ENCODE measurements around the gene RNH1. TPM values are rescaled to one million over a fixed set of nuclear protein-coding genes. Genes with fewer than 3 reads are reported as not detected.

The RNH1 gene
- total RNA-seq, 1 experiment from 2014 or later, result 60.0 TPM

DNA sequence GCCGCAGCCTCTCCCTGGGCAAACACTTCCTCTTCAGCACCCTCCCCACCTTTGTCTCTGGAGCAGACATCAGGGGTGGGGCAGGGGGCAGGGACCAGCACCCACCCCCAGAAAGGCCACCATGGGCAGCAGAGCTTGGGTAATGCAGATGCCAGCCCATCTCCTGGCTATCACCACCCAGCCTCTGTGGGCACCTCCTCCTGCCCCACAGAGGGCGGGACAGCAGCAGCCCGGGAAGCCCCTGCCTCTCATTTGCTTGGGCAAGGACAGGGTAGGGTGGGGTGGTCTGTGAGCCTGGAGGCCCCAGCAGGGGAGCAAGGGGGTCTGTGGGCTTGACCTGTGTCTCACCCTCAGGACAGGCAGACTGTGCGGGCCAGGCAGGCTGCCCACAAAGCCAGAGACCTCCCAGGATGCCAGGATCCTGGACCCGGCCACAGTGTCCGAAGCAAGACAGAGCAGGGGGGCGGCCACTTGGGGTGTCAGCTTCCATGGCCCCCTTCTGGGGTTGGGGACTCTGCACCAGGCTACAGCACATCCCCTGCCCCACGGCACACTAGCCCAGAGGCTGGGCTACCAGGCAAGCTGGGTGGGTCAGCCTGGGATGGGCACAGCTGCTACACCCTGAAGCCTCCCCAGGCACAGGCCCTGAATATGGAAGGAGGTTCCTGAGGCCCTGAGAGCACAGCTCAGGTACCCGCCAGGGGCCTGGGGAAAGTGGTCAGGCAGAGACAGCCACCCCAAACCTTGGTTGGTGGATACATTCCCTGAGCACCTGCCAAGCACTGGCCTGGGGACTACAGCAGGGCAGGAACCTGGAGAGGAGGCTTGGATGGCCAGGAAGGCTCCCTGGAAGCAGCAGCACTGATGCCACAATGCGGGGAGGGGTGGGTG lies 4.5 kb downstream of the RNH1 start:
- H4K8ac ChIP-seq (replicated peaks; ENCODE audit: insufficient read length, low read depth, low read length), result no peak overlapping the region
- Mint-ChIP-seq H3K27me3 (ENCODE audit: low read depth) (peaks cover under 1% of the 10 kb centered on the region; the same call in 1 of the 2 replicates), H3K9me3 (peaks cover 4 to 5% of the 10 kb centered on the region in 2 experiments), H3K27ac (no peak overlapping the region; a peak in 1 of 7 replicates), H3K4me1 (peaks cover 3 to 6% of the 10 kb centered on the region in 2 experiments; a peak in 2 of 4 replicates), H3K4me3 (no peak overlapping the region), H3K36me3 (ENCODE audit: insufficient read depth in 1 of 3, low read depth in 3 of 3) (peaks cover 24 to 44% (median 35%) of the 10 kb centered on the region in 3 experiments)
- no peak overlapping the region for H2BK20ac ChIP-seq (ENCODE audit: low read depth, low read length, poor library complexity, severe bottlenecking)
- H3K79me1 ChIP-seq (ENCODE audit: insufficient read depth, low read depth, low read length, poor library complexity, severe bottlenecking), result no peaks in the 10 kb centered on the region
- H4K91ac ChIP-seq (ENCODE audit: insufficient read length, low read depth, low read length), result no peak overlapping the region
- no peak overlapping the region for H2BK120ac ChIP-seq (ENCODE audit: low read depth, low read length, poor library complexity, severe bottlenecking)
- H2AFZ ChIP-seq (ENCODE audit: low read length), result no peak overlapping the region
- H4K5ac ChIP-seq (ENCODE audit: insufficient read length, low read depth, low read length), result no peak overlapping the region
- no peak overlapping the region for H3K27ac ChIP-seq (ENCODE audit: insufficient read length, low read depth, low read length)
- peaks cover 13% of the 10 kb centered on the region for H3K23me2 ChIP-seq (ENCODE audit: insufficient read length, low read depth, low read length, poor library complexity, severe bottlenecking)
- no peak overlapping the region for H3K4me2 ChIP-seq (ENCODE audit: insufficient read depth, insufficient read length, low read length)
- no peak overlapping the region for H2BK5ac ChIP-seq (ENCODE audit: insufficient read length, low read length)
- DNase-seq, result no peak
- H2BK12ac ChIP-seq (ENCODE audit: insufficient read length, low read depth, low read length), result no peak overlapping the region
- no peaks in the 10 kb centered on the region for H3K27me3 ChIP-seq (ENCODE audit: insufficient read depth, low read length)
- no peak overlapping the region for H2AK5ac ChIP-seq (ENCODE audit: insufficient read length, low read length)
- no peaks in the 10 kb centered on the region for H4K20me1 ChIP-seq (ENCODE audit: control insufficient read depth, insufficient read depth, insufficient read length)
- no peak overlapping the region for H3K14ac ChIP-seq (ENCODE audit: insufficient read depth, low read length)
- TF ChIP-seq, protein P1, sequence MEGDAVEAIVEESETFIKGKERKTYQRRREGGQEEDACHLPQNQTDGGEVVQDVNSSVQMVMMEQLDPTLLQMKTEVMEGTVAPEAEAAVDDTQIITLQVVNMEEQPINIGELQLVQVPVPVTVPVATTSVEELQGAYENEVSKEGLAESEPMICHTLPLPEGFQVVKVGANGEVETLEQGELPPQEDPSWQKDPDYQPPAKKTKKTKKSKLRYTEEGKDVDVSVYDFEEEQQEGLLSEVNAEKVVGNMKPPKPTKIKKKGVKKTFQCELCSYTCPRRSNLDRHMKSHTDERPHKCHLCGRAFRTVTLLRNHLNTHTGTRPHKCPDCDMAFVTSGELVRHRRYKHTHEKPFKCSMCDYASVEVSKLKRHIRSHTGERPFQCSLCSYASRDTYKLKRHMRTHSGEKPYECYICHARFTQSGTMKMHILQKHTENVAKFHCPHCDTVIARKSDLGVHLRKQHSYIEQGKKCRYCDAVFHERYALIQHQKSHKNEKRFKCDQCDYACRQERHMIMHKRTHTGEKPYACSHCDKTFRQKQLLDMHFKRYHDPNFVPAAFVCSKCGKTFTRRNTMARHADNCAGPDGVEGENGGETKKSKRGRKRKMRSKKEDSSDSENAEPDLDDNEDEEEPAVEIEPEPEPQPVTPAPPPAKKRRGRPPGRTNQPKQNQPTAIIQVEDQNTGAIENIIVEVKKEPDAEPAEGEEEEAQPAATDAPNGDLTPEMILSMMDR (conservative IDR thresholded peaks at IDR 0.05), result no peak
- H3K9ac ChIP-seq (ENCODE audit: extremely low read depth, insufficient read length, low read length), result no peak overlapping the region
- H3K9me3 ChIP-seq (ENCODE audit: control insufficient read depth, low read depth, low read length), result no peaks in the 10 kb centered on the region
- H3K23ac ChIP-seq (ENCODE audit: insufficient read length, low read depth, low read length), result no peak overlapping the region
- H3K79me2 ChIP-seq (ENCODE audit: insufficient read depth, low read length), result peaks cover 2% of the 10 kb centered on the region; the same call in 1 of the 2 replicates
- no peak overlapping the region for H2BK15ac ChIP-seq (ENCODE audit: low read depth, low read length)
- no peak overlapping the region for H3T11ph ChIP-seq (ENCODE audit: low read length)
- no CpG with 5 or more reads among the region's 10 CpGs for WGBS (ENCODE audit: extremely low coverage, insufficient read length, low lambda C conversion rate)
- H3K4ac ChIP-seq (ENCODE audit: low read depth, low read length), result no peak overlapping the region
- no peak overlapping the region for H3K56ac ChIP-seq (ENCODE audit: insufficient read length, low read depth, low read length)
- H3K18ac ChIP-seq (ENCODE audit: insufficient read length, low read depth, low read length), result no peak overlapping the region
- H3K4me1 ChIP-seq (ENCODE audit: insufficient read depth, low read length), result no peaks in the 10 kb centered on the region
